GM21786 (cell line): ENCODE measurements around the gene HDAC3.
"Not testable (repeated sequence)": the region's sequence is repeated elsewhere in the genome, so short reads cannot be mapped to it uniquely, and the experiment has no call there.

Experiments used
- ATAC-seq: cut with Tn5 transposase; IDR thresholded peaks from one replicate; pipeline ENCODE4 v1.9.1; 2021; ENCODE audit not compliant: unreplicated experiment

HDAC3 gene

DNA sequence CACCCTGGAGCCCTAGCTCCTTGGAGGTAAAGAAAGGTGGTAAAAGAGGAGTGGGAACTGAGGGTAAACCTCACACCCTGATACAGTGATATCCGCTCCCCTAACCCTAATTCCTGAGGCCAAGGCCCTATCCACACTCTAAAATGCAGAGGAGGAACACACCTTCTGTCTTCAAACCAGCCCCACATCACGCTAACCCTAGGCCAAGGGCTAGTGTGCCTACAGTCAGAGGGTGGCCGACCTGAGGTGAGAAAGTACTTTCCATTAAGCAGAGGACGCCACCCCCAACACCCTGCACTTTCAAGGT lies 590 bp downstream of the HDAC3 start:
- no peak for ATAC-seq

DNA sequence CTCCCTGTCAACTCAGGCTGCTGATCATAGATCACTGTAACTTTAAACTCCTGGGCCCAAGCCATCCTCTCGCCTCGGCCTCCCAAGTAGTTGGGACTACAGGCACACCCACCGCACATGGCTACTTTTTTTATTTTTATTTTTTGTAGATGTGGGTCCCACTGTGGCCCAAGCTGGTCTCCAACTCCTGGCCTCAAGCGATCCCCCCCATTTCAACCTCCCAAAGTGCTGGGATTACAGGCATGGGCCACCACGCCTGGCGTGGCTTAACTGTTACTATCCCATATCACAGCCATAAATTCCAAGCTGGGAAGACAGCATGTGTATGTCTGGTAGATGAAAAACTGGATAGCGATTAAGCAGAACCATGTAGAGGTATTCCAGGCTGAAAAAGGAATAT lies 1.0 kb downstream of the HDAC3 start:
- no peak for ATAC-seq

DNA sequence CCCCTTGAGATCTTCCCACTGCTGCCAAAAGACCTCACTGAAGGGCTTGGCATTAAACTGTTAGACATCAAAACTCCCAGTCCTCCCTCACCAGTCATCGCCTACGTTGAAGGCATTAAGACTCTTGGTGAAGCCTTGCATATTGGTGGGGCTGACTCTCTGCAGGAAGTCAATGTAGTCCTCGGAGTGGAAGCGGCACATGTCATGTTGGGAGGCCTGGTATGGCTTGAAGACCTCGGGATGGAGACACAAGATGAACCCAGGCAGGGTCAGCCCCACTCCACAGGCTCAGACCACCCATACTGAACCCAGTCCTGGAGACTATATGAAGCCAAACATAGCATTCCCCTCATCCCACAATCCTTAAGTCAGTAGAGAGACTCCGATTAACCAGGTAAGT lies 1.9 kb downstream of the HDAC3 start:
- no peak for ATAC-seq

DNA sequence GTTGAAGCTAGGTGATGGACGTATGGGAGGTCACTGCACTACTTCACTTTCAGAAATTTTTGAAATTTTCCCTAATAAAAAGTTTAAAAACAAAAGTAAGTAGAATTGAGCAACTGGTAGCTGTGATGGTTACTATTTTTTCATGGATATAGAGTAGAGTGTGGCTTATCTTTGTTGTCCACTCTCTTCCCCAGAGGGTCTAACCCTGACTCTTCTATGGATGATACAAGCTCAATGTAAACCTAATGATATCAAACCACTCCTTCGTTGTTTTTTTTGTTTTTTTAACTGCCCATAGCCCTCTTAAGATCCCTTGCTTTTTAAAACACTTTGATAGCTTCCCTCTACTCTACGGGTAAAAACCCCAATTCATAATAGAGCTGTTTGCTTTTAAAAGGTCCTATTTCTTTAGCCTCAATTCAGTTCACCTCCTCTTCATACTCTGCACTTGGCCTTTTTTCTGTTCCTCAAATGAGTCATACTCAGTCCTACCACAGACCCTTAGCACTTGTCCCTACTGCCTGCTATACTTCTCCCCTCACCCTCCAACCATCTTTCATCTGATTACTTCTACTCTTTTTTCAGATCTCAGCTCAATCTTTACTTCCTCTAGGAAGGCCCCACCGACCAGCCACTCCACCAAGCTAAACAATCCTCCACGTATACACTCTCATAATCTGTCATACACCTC lies 2.6 kb downstream of the HDAC3 start:
- ATAC-seq = peak; percentile 73

DNA sequence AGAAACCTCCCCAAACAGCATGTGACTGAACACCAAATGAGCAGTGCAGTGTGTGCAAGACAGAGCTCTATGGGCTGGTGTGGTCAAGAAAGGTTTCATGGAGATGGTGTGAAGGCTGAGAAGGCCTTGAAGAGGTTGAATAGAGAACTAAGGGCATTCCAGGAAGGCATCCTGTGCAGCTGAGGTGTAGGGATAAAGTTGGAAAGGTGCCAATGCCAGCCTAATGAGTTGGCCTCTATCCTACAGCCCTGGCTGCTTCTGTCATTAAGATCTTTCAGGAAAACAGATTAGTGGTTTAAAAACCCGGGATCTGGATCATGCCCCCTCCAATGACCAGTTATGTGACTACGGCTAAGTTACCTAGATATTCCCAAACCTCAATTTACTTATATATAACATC lies 4.0 kb downstream of the HDAC3 start:
- ATAC-seq = no peak

DNA sequence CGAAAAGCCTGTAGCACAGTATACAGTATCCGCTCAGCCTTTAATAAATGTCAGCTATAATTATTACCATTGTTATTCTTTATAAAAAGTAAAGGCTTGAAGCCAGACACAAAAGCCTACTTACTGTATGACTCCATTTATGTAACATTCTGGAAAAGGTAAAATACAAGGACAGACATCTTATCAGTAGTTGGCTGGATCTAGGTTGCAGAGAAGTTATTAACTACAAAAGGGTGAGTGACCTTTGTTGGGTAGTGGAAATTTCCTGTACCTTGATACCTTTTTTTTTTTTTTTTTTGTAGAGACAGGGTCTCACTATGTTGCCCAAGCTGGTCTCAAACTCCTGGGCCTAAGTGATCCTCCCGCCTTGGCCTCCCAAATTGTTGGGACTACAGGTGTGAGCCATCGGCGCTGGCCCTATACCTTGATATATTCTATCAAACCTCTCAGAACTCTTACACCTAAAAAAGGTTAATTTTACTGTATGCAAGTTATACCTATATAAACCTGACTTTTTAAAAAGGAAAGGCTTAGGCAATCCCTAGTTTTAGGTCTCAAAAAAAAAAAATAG lies 6.0 kb downstream of the HDAC3 start:
- no peak for ATAC-seq

DNA sequence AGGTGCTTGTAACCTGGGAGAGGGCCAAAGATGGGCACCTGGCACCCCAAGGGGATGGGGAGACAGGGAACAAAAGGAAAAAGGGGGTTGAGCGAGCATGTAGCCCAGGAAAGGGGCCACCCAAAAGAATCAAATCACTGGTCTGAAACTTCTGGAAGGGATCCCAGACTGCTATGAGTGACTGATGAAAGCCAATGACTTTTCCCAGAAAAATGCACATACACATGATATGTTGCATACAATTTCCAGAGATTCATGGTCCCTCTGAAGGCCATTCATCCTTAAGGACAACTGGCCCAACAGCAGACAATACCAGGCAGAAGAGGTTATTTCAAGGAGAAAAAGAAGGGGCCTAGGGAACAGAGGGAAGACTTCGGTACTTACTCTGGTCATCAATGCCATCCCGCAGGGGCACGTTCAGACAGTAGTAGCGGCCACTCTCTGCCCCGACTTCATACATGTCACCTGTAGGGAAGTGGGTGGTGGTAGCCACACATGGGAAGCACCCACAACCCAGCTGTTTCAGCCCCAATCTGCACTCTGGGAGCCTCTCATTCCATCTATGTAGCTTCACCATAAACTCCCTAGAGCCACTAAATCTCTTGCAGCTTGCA lies 8.4 kb downstream of the HDAC3 start:
- ATAC-seq = no peak

DNA sequence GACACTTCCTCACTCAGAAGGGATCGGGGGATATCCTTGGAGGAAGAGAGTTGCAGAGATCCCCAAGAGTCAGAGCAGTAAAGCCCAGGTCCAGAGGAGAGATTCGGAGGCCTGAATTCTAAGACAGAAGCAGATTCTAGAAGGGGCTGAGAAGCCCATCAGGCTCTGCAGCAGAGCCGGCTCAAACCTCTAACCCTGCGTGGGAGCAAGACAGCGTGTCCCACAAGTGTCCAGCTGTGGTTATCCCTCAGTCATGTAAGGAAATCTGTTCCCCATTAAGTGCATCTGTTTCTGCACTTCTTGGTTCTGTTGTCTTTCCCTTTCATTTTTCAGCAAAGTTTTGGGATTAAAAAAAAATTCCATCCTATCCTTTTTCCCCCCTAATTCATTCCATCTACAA lies 13.0 kb downstream of the HDAC3 start:
- no peak for ATAC-seq

DNA sequence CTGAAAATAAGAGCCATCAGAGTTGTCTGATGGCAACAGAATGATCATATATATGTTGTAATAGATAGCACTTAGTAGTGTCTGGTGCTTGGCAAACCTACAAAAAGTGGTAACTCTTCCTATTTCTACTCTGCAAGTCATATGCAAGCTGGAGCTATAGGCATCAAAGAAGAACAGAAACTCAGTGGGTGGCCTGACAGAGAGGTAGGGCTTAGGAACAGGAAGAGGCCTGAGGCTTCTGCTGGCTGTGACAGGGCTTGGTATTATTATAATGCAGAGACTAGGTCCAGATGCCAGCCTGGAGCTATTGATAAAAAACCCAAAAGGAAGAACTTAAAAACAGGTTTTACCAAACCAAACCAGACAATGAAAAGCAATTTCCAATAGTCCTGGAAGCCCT lies 13.5 kb downstream of the HDAC3 start:
- ATAC-seq = peak; percentile 59

DNA sequence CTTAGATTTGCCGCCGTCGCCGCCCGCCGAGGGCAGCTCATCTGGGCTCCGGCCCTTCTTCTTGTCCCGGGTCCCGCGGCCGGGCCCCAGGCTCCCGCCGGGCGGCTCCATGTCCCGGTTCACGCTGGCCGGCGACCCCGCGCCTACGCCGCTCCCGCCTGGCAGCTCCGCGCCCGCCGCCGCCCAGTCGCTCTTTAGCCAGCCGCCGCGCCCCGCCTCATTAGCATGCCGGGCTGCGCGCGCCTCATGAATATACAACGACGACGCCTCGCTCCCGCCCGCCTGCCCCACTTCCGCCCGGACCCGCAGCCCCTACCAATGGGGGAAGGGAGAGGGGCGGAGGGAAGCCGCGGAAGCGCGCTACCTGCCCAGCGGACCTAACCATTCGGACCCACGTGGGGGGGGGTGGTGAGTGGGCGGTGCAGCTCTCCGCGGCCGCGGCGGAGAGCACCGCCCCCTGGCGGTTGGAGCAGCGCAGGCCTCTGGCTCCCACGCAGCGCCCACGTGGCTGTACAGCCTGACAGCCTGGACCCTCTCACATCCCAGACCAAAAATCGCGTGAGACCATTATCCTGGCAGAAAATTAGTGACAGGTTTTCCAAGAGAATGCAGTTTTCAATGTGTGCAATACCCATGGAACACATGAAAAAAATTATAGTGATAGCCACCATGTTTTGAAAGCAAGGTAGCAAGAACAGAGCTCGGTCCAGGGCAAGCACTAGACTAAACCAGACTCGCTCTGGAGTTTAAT lies 17.7 kb downstream of the HDAC3 start, which contains the start of gene DIAPH1:
Gene DIAPH1, minus strand, starts transcription at position 197 of the 751 bp plus-strand sequence. Its CDS starts 86 bp downstream, at position 111.
- peak; percentile 82 for ATAC-seq

DNA sequence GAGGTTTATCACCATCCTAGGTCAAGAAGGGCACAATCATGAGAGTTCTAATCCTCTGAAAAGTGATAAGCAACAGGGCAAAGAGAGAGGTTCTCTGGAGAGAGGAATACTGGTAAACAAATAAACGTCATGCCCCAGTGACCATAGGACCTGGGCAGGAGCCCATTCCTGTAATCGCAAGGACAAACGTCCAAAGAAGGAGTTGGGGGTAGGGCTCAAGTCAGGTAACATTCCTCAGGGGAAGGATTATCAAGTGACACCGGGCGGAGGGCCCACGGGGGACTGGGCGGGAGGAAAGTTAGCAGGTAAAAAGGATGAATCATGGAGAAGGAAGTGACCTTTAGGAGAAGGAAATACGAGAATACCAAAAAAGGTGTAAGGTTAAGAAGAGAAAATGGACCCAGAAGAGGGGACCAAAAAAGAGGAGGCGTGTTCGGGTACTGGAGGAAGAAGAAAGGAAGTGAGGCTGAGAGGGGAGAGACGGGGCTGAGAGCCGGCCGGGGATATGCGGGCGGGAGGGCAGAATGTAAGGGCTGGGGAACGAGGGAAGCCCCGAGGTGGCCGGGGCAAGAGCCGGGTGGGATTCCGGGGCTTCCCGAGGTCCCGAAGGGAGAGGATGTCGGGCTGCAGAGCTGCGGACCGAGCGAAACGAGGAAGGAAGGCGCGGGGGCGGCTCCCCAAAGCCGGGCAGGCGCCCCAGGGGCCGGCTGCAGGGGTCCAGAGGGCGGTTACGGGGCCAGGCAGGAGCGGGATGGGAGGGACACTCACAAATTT lies 18.4 kb downstream of the HDAC3 start:
- ATAC-seq = peak; percentile 15

DNA sequence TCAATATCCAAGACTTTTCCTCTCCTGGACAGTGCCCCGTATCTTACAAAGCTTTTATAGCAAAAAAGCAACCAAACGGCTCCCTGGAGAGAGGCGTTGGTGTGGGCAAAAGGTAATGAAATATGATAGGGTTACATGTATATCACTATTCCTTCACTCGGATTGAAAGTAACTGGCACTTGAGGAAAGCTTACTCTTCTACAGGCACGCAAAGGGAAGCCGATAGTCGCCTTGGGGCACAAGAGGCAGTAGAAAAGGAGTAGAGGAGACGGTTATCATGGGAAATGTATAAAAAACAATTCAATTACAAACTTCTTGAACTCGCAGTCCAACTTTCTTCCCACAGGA lies 19.0 kb downstream of the HDAC3 start:
- ATAC-seq = no peak

DNA sequence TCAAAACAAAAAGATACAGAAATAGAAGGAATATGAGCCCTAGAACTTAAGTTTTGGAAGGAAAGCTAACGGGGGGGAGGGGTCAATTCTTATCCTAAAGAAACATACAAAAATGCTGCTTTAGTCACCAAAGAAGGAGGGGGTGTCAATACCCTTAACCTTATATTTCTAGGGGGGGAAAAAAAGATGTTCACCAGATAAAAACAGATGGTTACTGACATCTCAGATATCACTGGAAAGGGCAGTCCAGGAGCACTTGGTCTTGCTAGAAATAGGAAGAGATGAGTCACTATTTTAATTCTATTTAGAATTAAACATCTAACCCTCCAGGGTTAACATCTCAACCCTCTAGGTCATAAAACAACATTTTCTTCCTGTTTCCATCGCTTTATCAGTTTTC lies 19.5 kb downstream of the HDAC3 start:
- ATAC-seq = no peak

DNA sequence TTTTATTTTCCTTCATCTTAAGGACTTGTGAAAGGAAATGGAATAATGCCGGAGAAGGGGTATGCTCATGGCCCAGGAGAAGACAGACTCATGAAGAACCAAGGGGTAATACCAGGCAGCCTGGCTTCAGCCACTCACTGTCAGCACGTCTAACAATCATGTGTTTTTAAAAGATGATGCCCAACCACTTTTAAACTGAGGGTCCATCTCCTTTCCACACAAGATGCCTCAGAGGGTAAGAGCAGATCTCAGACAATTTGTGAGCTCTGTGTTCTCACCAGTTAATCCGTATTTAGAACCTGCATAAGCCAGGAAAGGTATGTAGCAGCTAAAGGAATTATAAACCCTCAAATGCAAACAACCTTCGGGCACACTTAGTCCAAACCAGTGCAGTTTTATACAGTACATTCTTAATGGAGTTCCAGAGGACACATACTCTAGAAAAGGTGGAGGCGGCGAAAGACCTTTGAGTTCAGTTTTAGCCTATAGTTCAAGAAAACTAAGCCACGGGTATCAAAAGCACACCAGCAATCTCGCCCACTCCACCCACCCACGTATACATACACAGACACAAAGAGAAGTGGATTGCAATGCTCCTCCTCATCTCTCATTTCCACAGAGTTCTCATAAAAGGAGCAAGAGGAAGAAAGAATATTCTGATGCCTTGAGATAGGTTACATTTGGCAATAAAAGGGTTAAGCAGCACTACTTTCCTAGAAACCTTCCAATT lies 20.5 kb downstream of the HDAC3 start:
- ATAC-seq = no peak

DNA sequence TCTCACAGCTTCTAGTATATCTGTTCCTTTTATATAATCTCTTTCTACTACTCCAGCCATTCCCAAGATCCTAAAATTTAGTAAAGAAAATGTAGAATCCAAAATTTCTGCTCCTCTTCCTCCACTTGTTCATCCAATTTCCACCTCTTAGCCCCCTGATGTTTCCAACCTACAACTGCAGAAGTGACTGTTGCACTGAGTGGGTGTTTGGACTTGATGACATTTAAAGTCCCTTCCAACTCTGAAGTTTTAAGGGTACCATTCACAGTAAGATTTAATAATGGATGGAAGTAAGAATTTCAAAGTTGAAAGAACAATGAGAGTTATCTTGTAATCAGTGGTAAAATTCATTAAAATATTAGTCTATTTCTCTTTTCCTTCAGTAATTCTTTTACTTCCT lies 23.3 kb downstream of the HDAC3 start:
- ATAC-seq = no peak

DNA sequence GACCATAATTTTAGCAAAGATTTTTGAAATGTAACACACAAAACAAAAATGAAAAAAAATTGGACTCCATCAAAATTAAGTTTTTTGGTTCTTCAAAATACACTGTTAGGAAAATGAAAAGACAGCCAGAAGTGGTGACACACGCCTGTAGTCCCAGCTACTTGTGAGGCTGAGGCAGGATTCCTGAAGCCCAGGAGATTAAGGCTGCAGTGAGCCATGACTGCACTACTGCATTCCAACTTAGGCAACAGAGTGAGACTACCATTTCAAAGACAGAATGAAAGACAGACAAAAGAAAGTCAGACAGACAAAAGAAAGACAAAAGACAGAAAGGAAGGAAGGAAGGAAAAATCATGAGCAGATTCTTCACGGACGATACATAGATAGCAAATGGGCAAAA lies 25.4 kb downstream of the HDAC3 start:
- no peak for ATAC-seq

DNA sequence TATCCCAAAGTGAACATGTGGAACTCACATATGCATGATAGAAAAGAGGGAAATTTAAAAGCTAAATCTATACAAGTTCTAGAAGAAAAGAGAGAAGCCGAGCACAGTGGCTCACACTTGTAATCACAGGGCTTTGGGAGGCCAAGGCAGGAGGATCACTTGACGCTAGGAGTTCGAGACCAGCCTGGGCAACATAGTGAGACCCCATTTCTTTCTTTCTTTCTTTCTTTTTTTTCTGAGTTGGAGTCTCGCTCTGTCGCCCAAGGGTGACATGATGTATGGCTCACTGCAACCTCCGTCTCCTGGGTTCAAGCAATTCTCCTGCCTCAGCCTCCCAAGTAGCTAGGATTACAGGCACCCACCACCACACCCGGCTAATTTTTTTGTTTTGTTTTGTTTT lies 26.7 kb downstream of the HDAC3 start:
- not testable (repeated sequence) for ATAC-seq

DNA sequence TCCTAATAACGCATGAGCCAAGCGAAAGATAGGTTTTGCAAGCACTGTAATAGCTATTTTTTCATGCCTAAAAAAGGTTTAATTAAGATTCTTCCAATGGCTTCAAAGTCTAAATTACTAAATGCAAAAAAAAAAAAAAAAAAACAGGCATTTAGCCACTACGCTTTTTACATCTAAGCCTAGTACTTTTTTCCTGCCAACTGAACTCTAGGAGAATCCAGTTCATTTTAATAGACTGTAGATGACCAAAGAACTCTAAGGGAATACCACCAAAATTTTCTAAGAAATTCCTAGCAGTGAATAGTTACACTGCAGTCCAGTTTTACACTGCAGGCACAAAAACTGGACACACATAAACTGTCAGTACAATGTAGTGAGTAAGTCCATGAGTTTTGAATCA lies 27.6 kb downstream of the HDAC3 start:
- no peak for ATAC-seq

DNA sequence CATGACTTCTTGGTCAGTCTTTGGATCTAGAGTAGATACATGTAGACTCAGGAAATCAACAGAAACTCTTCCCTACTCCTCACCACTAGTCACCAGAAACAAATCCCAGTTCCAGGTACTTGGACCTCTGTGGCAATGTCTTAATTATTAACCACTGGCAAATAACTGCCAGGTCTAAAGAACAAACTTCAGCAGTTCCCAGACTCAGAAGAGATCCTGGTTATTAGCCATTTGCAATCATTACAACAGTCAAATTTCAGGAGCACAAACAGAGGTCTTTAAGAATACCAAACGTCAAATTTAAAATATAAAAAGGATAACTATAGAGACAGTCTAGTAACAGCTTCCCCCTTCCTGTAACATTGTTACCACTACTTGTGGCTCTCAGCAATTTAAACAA lies 28.1 kb downstream of the HDAC3 start:
- ATAC-seq = no peak

DNA sequence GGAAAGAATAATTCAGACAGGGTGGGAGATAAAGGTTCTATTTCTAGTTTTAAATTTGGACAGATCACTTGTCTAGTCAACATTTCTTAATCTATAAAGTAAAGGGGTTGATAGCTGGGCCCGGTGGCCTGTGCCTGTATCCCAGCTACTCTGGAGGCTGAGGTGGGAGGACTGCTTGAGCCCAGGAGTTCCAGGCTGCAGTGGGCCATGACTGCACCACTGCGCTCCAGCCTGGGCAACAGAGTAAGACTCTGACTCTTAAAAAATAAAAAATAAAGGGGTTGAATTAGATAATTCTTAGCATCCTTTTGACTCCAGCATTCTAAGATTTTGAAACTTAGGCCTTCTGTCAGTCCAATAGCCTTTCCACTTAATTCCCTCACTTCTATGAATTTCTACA lies 28.6 kb downstream of the HDAC3 start:
- ATAC-seq = no peak
